HFFc6 (cell line): ENCODE results near the gene LRP1B. TPM values are rescaled to one million over a fixed set of nuclear protein-coding genes. Genes with fewer than 3 reads are reported as not detected.

Experiments
- DNase-seq: peaks from one replicate; pipeline ENCODE4 v3.0.0-alpha.2; 2018
- H3K27ac Mint-ChIP-seq: 2 replicates; pipeline ENCODE4 v1.8.0; 2020; ENCODE audit warnings: mild to moderate bottlenecking, mixed read lengths
- H3K27me3 Mint-ChIP-seq: 2 replicates; pipeline ENCODE4 v1.8.0; 2021; ENCODE audit warnings: mild to moderate bottlenecking, moderate library complexity, mixed read lengths; ENCODE audit not compliant: insufficient read depth
- H3K36me3 Mint-ChIP-seq: 2 replicates; pipeline ENCODE4 v1.8.0; 2021; ENCODE audit warnings: low read depth, mixed read lengths
- H3K4me1 Mint-ChIP-seq: 2 replicates; pipeline ENCODE4 v1.8.0; 2020; ENCODE audit warnings: low read depth, mixed read lengths
- H3K4me3 Mint-ChIP-seq: 2 replicates; pipeline ENCODE4 v1.8.0; 2020; ENCODE audit warnings: mild to moderate bottlenecking, moderate library complexity, mixed read lengths
- H3K9me3 Mint-ChIP-seq: 2 replicates; pipeline ENCODE4 v1.8.0; 2020; ENCODE audit warnings: mild to moderate bottlenecking, mixed read lengths
- total RNA-seq, 6 experiments: library from RNA; stranded (reverse); fragmentation: NEBNext Ultra II Directional; extraction: Animal tissue kit (Norgen Biotek cat#: 25700); gene quantifications; 2 replicates in 1 of 6; 3 replicates in 5 of 6; pipeline ENCODE4 v1.2.3, GENCODE V29; 2021
- TF ChIP-seq, protein P1 (sequence below): fragments of 200-600 bp; sonication (generic); IDR thresholded peaks from 2 replicates; pipeline ENCODE4 v1.5.0; 2021; ENCODE audit warnings: antibody characterized with exemption, mild to moderate bottlenecking

Gene LRP1B
- total RNA-seq, 6 experiments from 2014 or later, result not detected

DNA sequence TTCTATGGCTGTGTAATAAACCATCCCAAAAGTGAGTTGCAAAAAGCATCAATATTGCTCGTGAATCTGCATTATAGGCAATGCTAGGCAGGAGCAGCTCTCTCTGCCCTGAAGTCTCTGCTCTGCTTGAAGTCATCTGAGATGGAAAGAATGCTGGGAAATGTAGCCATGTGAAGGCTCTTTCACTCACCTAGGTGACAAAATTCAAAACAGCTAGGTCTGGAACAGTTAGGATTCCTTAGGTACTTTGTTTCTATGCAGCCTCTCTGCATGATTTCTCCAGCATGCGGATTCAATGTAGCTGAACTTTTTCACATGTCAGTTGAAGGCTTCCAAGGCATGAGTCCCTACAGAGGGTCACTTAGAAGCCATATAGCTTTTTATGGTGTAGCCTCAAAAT is 1383.7 kb downstream of the LRP1B start:
- Mint-ChIP-seq H3K4me3 (no peak overlapping the region), H3K27ac (no peak overlapping the region), H3K36me3 (no peaks in the 10 kb centered on the region), H3K4me1 (no peaks in the 10 kb centered on the region), H3K27me3 (no peaks in the 10 kb centered on the region), H3K9me3 (peaks cover 10% of the 10 kb centered on the region; the same call in 1 of the 2 replicates)
- TF ChIP-seq, protein P1, sequence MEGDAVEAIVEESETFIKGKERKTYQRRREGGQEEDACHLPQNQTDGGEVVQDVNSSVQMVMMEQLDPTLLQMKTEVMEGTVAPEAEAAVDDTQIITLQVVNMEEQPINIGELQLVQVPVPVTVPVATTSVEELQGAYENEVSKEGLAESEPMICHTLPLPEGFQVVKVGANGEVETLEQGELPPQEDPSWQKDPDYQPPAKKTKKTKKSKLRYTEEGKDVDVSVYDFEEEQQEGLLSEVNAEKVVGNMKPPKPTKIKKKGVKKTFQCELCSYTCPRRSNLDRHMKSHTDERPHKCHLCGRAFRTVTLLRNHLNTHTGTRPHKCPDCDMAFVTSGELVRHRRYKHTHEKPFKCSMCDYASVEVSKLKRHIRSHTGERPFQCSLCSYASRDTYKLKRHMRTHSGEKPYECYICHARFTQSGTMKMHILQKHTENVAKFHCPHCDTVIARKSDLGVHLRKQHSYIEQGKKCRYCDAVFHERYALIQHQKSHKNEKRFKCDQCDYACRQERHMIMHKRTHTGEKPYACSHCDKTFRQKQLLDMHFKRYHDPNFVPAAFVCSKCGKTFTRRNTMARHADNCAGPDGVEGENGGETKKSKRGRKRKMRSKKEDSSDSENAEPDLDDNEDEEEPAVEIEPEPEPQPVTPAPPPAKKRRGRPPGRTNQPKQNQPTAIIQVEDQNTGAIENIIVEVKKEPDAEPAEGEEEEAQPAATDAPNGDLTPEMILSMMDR, result no peak
- no peak for DNase-seq

DNA sequence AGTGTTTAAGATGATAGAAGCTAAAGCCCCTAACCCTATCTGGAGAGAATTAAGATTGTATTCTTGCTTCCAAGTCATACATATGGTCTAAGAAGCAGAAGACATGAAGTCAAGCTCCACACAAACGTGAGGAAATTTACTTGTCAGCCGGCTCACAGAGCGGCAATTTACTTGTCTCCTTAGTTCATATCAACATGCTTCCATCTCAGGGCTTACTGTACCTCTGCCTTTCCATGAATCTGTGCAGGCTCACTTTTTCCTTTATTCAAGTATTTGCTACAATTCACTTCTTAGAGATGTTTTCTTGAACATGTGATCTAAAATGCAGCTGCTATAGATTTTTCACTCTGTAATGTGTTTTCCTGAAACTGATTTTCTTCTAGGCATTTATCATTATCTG is 1386.4 kb downstream of the LRP1B start:
- H3K27me3 Mint-ChIP-seq, result no peaks in the 10 kb centered on the region

DNA sequence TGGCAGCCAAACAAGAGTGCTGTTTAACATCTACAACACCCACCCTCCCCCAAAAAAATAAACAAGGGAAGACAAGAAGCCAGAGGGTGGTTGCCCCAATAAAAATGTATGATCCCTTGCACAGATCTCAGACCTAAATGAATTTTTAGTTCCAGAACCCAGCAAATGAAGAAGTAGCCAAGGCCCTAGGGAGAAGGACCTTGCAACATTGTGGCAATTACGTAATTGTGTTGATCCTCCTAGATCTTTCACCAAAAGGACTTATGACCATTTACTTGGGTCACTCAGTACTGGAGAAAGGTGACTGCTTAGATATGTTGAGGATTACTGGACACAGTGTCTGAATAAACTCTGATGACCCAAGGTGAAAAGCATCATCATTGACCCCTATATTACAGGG is 1393.8 kb downstream of the LRP1B start:
- no peak overlapping the region for H3K27ac Mint-ChIP-seq
- no peaks in the 10 kb centered on the region for H3K4me1 Mint-ChIP-seq
- H3K9me3 Mint-ChIP-seq, result peaks cover 40% of the 10 kb centered on the region
- no peak for DNase-seq
- H3K27me3 Mint-ChIP-seq, result no peaks in the 10 kb centered on the region
- H3K36me3 Mint-ChIP-seq, result no peaks in the 10 kb centered on the region
- TF ChIP-seq, protein P1, result no peak
- H3K4me3 Mint-ChIP-seq, result no peak overlapping the region

More for the DNA sequence above, 1386.4 kb downstream of the LRP1B start:
- Mint-ChIP-seq H3K4me1 (no peaks in the 10 kb centered on the region), H3K4me3 (no peak overlapping the region), H3K9me3 (peaks cover 29% of the 10 kb centered on the region), H3K27ac (no peak overlapping the region), H3K36me3 (no peaks in the 10 kb centered on the region)
- TF ChIP-seq, protein P1, result no peak
- DNase-seq, result no peak

DNA sequence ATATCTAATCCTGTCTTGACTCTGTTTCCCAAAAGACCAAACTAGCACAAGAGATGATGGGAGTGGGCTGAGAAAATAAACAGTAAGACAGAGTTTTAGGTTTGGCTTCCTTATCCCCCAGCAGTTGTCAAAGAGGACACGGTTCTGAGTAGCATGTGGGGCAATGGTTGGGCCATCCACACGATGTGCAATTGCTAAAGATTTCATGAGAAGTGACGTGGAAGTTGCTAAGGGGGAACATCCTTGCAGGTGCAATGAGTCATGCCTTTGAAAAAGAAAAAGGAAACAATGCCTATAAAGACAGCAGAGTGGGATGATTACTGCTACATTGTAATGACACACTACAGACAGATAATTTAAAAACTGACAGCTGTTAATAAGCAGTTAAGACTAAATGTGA is 1395.8 kb downstream of the LRP1B start:
- no peak overlapping the region for H3K4me3 Mint-ChIP-seq
- no peak for DNase-seq
- H3K27ac Mint-ChIP-seq, result no peak overlapping the region
- H3K4me1 Mint-ChIP-seq, result no peaks in the 10 kb centered on the region
- H3K36me3 Mint-ChIP-seq, result no peaks in the 10 kb centered on the region
- no peaks in the 10 kb centered on the region for H3K27me3 Mint-ChIP-seq
- TF ChIP-seq, protein P1, result no peak
- peaks cover 37% of the 10 kb centered on the region for H3K9me3 Mint-ChIP-seq

DNA sequence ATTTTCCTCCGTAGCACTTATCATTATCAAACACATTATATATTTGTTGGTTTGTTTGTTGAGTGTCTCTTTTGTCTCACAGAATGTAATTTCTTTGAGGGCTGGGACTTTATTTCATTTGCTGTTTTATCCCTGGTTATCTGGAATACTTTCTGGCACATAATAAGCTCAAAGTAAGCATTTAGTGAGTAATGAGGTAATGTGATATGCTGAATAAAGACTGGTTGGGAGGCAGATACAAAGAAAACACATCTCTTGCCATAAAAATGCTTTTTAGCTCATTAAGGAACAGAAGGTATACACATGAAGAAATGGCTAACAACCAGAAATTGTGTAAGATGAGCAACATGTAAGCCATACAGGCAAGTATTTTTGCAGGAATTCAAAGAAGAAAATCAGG is 1411.8 kb downstream of the LRP1B start:
- no peaks in the 10 kb centered on the region for H3K36me3 Mint-ChIP-seq
- no peaks in the 10 kb centered on the region for H3K27me3 Mint-ChIP-seq
- no peaks in the 10 kb centered on the region for H3K4me1 Mint-ChIP-seq
- no peak overlapping the region for H3K4me3 Mint-ChIP-seq
- H3K9me3 Mint-ChIP-seq, result peaks cover 41% of the 10 kb centered on the region
- TF ChIP-seq, protein P1, result no peak
- DNase-seq, result no peak
- H3K27ac Mint-ChIP-seq, result no peak overlapping the region

DNA sequence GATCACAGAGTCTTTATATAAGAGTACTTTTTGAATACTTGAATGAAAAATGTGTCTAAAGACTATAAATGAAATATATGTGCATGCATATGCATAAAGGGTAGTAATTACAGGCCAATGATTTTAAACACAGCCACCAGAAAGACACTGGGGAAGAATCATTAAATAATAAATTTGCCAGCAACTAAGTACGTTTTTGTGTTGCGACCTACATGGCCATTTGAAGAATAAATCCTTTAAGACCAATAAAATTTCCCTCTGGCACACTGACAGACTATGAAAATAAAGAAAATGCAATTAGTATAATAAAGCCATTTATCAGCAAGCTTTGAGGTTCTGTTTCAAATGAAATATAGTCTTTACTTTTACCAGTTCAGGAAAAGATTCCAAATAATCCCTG is 1413.3 kb downstream of the LRP1B start:
- Mint-ChIP-seq H3K4me3 (no peak overlapping the region), H3K4me1 (no peaks in the 10 kb centered on the region), H3K27ac (no peak overlapping the region), H3K36me3 (no peaks in the 10 kb centered on the region), H3K27me3 (no peaks in the 10 kb centered on the region), H3K9me3 (peaks cover 33% of the 10 kb centered on the region)
- no peak for DNase-seq
- TF ChIP-seq, protein P1, result no peak
